Tibial nerve (tissue), 3 donors: ENCODE results near the gene SPAG7.

Experiments
- POLR2A ChIP-seq, 2 donors: fragments of 450-650 bp; IDR thresholded peaks; one replicate each; pipeline ENCODE4 v1.6.1; 2017; ENCODE audit warnings: antibody characterized with exemption in 2 of 2, mild to moderate bottlenecking in 2 of 2, moderate library complexity in 2 of 2
- TF ChIP-seq, protein P1 (sequence below), 5 experiments: fragments of 200-600 bp in 3 of 5; fragments of 450-650 bp in 2 of 5; sonication (generic) in 3 of 5; IDR thresholded peaks; one replicate each; pipeline ENCODE4 v1.5.1; 2016 to 2019; ENCODE audit warnings: antibody characterized with exemption in 5 of 5, mild to moderate bottlenecking in 3 of 5, moderate library complexity in 2 of 5

DNA sequence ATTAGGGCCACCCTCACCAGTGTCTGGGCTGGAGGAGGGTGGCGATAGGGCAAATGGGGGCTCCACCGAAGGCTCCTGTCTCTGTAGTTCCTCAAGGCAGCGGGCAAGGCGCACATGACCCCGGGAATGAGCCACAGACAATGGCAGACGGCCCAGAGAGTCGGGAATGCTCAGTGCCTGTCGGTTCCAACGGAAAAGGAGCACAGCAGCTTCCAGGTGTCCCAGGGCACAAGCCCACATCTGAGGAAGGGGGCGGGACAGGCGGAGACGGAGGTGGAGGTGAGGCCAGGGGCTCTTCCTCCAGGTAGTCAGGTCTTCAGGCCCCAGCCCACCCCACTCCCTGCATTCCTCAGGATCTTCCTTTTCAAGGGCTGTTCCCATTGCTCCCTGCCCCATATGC lies 5.1 kb upstream of the SPAG7 start:
- TF ChIP-seq, protein P1, sequence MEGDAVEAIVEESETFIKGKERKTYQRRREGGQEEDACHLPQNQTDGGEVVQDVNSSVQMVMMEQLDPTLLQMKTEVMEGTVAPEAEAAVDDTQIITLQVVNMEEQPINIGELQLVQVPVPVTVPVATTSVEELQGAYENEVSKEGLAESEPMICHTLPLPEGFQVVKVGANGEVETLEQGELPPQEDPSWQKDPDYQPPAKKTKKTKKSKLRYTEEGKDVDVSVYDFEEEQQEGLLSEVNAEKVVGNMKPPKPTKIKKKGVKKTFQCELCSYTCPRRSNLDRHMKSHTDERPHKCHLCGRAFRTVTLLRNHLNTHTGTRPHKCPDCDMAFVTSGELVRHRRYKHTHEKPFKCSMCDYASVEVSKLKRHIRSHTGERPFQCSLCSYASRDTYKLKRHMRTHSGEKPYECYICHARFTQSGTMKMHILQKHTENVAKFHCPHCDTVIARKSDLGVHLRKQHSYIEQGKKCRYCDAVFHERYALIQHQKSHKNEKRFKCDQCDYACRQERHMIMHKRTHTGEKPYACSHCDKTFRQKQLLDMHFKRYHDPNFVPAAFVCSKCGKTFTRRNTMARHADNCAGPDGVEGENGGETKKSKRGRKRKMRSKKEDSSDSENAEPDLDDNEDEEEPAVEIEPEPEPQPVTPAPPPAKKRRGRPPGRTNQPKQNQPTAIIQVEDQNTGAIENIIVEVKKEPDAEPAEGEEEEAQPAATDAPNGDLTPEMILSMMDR (IDR thresholded peaks at IDR 0.05): no peak
- no peak for TF ChIP-seq POLR2A (IDR thresholded peaks at IDR 0.05)
